PFSK-1 (cell line): ENCODE measurements around the gene ANKRD60.

ENCODE experiments used
- FOXP2 ChIP-seq: optimal IDR thresholded peaks from 2 replicates; pipeline ENCODE3; 2011; ENCODE audit warnings: borderline replicate concordance, control low read depth, inconsistent platforms; ENCODE audit not compliant: insufficient read depth; ENCODE audit errors: extremely low read length, extremely low read depth
- POLR2AphosphoS5 ChIP-seq: IDR thresholded peaks from 2 replicates; pipeline ENCODE4 v1.6.1; 2012; ENCODE audit warnings: low read depth, mild to moderate bottlenecking, control low read depth, low read length, moderate library complexity
- SIN3A ChIP-seq: IDR thresholded peaks from 2 replicates; pipeline ENCODE4 v1.6.1; 2012; ENCODE audit warnings: mild to moderate bottlenecking, low read length, moderate library complexity, borderline replicate concordance; ENCODE audit not compliant: insufficient read depth
- TAF1 ChIP-seq: IDR thresholded peaks from 2 replicates; pipeline ENCODE4 v1.6.1; 2012; ENCODE audit warnings: low read length, control low read depth, borderline replicate concordance; ENCODE audit not compliant: insufficient read depth
- TF ChIP-seq, protein P1 (sequence below), 2 experiments: IDR thresholded peaks; 2 replicates each; pipeline versions ENCODE4 v1.6.1 to v1.8.0; 2011 to 2012; ENCODE audit warnings: low read depth in 2 of 2, low read length in 2 of 2, control low read depth in 1 of 2, inconsistent platforms in 1 of 2, mild to moderate bottlenecking in 1 of 2, moderate library complexity in 1 of 2; ENCODE audit not compliant: insufficient read depth in 1 of 2

The ANKRD60 gene

DNA sequence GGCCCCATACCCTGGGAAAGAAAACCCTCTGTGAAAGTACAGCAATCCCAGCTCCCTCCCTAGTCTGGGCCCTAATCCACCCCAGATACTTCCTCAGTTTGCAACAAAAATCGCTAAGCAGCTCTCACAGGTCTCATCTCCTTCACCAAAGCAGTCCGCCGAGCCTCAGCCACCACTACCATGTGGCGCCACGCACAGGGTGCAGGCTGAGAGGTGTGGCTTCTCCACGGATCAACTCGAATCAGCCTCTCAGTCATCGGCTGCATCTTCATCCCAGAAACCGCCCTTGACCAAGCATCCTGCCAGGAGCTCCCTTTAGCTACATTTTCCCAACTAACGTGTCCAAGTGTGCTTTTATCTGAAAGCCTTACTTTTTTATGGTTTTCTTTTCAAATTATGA is 50.7 kb downstream of the ANKRD60 start:
- TF ChIP-seq POLR2AphosphoS5 (no peak), TAF1 (no peak), FOXP2 (no peak), SIN3A (no peak)
- TF ChIP-seq, protein P1, sequence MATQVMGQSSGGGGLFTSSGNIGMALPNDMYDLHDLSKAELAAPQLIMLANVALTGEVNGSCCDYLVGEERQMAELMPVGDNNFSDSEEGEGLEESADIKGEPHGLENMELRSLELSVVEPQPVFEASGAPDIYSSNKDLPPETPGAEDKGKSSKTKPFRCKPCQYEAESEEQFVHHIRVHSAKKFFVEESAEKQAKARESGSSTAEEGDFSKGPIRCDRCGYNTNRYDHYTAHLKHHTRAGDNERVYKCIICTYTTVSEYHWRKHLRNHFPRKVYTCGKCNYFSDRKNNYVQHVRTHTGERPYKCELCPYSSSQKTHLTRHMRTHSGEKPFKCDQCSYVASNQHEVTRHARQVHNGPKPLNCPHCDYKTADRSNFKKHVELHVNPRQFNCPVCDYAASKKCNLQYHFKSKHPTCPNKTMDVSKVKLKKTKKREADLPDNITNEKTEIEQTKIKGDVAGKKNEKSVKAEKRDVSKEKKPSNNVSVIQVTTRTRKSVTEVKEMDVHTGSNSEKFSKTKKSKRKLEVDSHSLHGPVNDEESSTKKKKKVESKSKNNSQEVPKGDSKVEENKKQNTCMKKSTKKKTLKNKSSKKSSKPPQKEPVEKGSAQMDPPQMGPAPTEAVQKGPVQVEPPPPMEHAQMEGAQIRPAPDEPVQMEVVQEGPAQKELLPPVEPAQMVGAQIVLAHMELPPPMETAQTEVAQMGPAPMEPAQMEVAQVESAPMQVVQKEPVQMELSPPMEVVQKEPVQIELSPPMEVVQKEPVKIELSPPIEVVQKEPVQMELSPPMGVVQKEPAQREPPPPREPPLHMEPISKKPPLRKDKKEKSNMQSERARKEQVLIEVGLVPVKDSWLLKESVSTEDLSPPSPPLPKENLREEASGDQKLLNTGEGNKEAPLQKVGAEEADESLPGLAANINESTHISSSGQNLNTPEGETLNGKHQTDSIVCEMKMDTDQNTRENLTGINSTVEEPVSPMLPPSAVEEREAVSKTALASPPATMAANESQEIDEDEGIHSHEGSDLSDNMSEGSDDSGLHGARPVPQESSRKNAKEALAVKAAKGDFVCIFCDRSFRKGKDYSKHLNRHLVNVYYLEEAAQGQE (IDR thresholded peaks at IDR 0.05; ENCODE audit: insufficient read depth in 1 of 2, low read depth in 2 of 2, low read length in 2 of 2) = no peak

DNA sequence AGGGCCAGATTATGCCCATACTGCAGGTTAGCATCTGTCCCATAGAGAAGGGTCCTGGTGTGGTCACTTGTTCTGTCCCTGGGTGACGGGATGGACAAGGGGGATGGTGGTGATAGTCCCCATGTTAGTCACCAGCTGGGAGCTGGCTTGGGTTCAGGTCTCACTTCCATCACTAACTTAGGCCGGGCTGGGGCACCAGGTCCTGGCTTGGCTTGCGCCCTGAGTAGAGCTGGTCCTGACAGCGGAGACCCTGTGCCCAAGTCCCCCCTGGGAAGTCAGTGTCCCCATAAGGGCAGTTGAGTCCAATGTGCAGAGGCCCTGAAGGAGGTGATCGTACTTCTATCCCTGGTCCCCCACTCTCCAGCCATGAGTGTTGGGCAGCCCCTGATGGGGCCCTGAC is 52.6 kb downstream of the ANKRD60 start:
- TF ChIP-seq SIN3A (no peak), POLR2AphosphoS5 (no peak), FOXP2 (no peak), TAF1 (no peak)
- TF ChIP-seq, protein P1 (IDR thresholded peaks at IDR 0.05; ENCODE audit: insufficient read depth in 1 of 2, low read depth in 2 of 2, low read length in 2 of 2) = no peak

DNA sequence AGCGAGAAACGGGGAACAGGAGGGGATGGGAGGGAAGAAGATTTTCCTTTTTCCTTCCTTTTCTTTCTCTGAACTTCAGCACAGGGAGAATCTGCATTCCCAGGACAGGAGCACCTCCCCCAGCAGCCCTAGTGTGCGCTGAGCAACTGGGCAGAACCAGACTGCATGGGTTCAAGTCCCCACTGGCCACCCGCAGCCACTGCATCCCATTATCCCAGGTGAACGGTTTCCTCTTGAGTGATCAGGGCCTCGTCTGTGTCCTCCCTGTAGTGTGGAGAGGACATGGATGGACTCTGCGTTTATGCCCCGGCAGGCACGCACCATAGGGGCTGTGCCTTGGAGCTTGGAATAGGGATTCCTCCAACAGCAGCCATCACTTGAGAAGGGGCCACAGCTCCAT is 53.0 kb downstream of the ANKRD60 start:
- TF ChIP-seq FOXP2 = no peak
- TF ChIP-seq TAF1 = no peak
- TF ChIP-seq SIN3A = no peak
- TF ChIP-seq POLR2AphosphoS5 = no peak
- TF ChIP-seq, protein P1 (IDR thresholded peaks at IDR 0.05; ENCODE audit: insufficient read depth in 1 of 2, low read depth in 2 of 2, low read length in 2 of 2) = no peak

DNA sequence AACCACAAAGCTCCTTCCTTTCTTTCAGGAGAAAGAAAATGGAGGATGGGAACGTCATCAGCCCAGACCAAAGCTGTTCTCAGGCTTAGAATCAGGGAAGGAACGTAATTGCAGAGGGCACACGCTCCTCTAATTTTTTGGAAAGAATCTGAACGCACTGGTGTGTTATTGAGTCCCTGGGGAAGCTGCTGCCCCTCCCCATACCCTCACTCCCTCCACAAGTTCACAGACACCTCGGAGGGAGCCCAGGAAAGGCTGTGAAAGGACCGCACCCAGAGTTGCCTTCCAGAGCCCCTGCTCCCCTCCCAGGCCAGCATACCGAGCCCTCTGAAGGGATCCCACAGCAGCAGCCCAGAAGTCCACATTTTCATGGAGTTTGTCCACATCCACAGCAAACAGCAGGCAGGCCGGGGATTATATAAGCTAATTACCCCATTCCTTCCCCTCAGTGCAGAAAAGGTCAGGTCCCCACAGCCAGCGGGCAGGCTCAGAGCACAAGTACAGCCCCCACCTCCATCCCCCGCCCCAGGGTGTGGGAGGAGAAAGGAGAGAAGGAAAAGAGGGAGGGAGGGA is 53.7 kb downstream of the ANKRD60 start:
- TF ChIP-seq POLR2AphosphoS5 = no peak
- no peak for TF ChIP-seq TAF1
- TF ChIP-seq SIN3A = no peak
- no peak for TF ChIP-seq FOXP2
- TF ChIP-seq, protein P1 (IDR thresholded peaks at IDR 0.05; ENCODE audit: insufficient read depth in 1 of 2, low read depth in 2 of 2, low read length in 2 of 2) = no peak

DNA sequence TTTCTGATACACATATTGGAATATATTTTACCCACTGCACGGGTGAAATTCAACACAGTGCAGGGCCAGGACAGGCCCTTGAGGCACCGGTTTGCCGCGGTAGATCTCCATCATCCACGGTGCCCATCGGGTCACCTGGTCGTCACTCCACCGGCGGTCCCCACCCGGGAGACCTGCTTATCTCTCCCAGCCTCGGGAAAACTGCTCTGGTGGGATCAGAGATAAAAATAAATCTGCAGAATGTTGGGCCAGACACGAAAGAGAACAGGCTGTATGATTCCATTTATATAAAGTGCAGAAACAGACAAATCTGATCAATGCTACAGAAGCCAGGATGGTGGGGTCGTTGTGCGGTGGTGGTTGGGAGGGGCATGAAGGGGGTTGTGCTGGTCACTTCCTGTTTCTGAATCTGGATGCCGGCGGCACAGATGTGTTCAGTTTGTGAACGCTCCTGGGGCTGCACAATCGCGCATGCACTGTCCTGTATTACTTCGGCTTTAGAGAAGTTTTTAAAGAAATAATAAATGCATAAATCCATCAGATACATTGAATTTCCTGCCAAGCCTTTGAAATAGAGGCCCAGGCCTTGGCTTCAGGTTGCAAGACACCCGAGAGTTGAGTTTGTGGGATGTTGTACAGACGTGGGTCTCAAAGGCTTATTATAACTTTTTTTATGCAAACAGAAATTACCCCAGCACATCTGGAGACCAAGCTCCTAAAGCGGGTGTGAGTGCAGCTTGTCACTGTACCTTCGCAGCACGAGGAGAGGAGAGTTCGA is 54.3 kb downstream of the ANKRD60 start:
- TF ChIP-seq TAF1 = no peak

DNA sequence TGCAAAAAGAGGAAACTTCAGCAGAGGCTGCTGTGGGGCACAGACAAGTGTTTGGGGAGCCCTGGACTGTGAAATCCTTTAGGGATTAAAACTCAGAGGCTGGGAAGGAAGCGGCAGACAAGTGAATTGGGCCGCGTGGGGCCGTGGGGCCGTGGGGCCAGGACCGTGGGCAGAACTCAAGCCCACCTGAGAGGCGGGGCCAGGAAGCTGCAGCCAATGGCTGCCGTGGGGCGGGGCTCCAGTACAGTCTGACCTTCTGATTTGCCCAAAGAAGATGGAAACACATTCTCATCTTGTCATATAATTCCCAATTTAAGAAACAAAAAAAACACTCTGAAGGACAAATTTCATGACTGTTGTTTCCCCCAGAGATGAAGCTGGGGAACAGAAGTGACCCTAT is 55.4 kb downstream of the ANKRD60 start:
- TF ChIP-seq FOXP2 (no peak), TAF1 (no peak), POLR2AphosphoS5 (no peak), SIN3A (no peak)
- TF ChIP-seq, protein P1 (IDR thresholded peaks at IDR 0.05; ENCODE audit: insufficient read depth in 1 of 2, low read depth in 2 of 2, low read length in 2 of 2) = no peak
